SK-N-MC (cell line): ENCODE results near the gene CD2AP.
A peak's percentile ranks its signal among the peaks of the same experiment; 100 is the strongest.

ENCODE experiments used
- EZH2 ChIP-seq: fragments of 200-600 bp; sonication (generic); IDR thresholded peaks from one replicate; pipeline ENCODE4 v1.6.1; 2017; ENCODE audit warnings: antibody characterized with exemption
- POLR2AphosphoS5 ChIP-seq: IDR thresholded peaks from 2 replicates; pipeline ENCODE4 v1.6.1; 2012; ENCODE audit warnings: mild to moderate bottlenecking, low read depth, low read length, borderline replicate concordance

- TF ChIP-seq POLR2AphosphoS5 (peak; percentile 84), EZH2 (no peak)
Observed at GRCh38 chr6:47477497-47478232, at the start of gene CD2AP.
